Mesothelial cell of epicardium (in vitro differentiated cells): ENCODE results near the gene ST7. TPM values are rescaled to one million over a fixed set of nuclear protein-coding genes. Genes with fewer than 3 reads are reported as not detected.

Source experiments
- DNase-seq, 2 experiments: peaks; one replicate each; pipeline ENCODE4 v3.0.0; 2021; ENCODE audit warnings: low spot score in 2 of 2; ENCODE audit not compliant: unreplicated experiment in 2 of 2
- H3K27ac Mint-ChIP-seq: 2 replicates; pipeline ENCODE4 v1.8.0; 2021; ENCODE audit warnings: mixed read lengths
- H3K27me3 Mint-ChIP-seq: 2 replicates; pipeline ENCODE4 v1.8.0; 2021; ENCODE audit warnings: low read depth, mixed read lengths
- H3K36me3 Mint-ChIP-seq: 2 replicates; pipeline ENCODE4 v1.8.0; 2021; ENCODE audit warnings: mixed read lengths
- H3K4me1 Mint-ChIP-seq: 2 replicates; pipeline ENCODE4 v1.8.0; 2021; ENCODE audit warnings: mixed read lengths
- H3K4me3 Mint-ChIP-seq: 2 replicates; pipeline ENCODE4 v1.8.0; 2021; ENCODE audit warnings: mild to moderate bottlenecking, moderate library complexity, mixed read lengths
- H3K9me3 Mint-ChIP-seq: 2 replicates; pipeline ENCODE4 v1.8.0; 2021; ENCODE audit warnings: mixed read lengths
- CTCF ChIP-seq: fragments of 200-600 bp; sonication (generic); IDR thresholded peaks from one replicate; pipeline ENCODE4 v1.5.0; 2021; ENCODE audit warnings: antibody characterized with exemption; ENCODE audit not compliant: unreplicated experiment
- total RNA-seq: library from RNA; stranded (reverse); gene quantifications from 3 replicates; pipeline ENCODE4 v1.2.1, GENCODE V29; 2021

ST7 gene
- total RNA-seq, 1 donor from 2014 or later = 40.5 TPM

- no peak for DNase-seq
- Mint-ChIP-seq H3K4me3 (no peak overlapping the region), H3K27ac (no peak overlapping the region), H3K36me3 (peaks cover 4% of the 10 kb centered on the region), H3K9me3 (no peaks in the 10 kb centered on the region), H3K4me1 (peaks cover 15% of the 10 kb centered on the region), H3K27me3 (no peaks in the 10 kb centered on the region)
- TF ChIP-seq CTCF = no peak
Measured at GRCh38 chr7:117152213-117153007, 199.1 kb downstream of the ST7 start.

- Mint-ChIP-seq H3K4me3 (no peak overlapping the region), H3K27ac (no peak overlapping the region), H3K27me3 (no peaks in the 10 kb centered on the region), H3K36me3 (peaks cover 4% of the 10 kb centered on the region), H3K9me3 (no peaks in the 10 kb centered on the region), H3K4me1 (peaks cover 12% of the 10 kb centered on the region)
- DNase-seq = no peak
- no peak for TF ChIP-seq CTCF
Measured at GRCh38 chr7:117153016-117153545, 199.8 kb downstream of the ST7 start.

- Mint-ChIP-seq H3K4me3 (no peak overlapping the region), H3K4me1 (peaks cover 12% of the 10 kb centered on the region), H3K9me3 (no peaks in the 10 kb centered on the region), H3K36me3 (peaks cover 4% of the 10 kb centered on the region), H3K27ac (no peak overlapping the region), H3K27me3 (no peaks in the 10 kb centered on the region)
- no peak for TF ChIP-seq CTCF
- DNase-seq = no peak
Measured at GRCh38 chr7:117154721-117155120, 201.4 kb downstream of the ST7 start.

DNA sequence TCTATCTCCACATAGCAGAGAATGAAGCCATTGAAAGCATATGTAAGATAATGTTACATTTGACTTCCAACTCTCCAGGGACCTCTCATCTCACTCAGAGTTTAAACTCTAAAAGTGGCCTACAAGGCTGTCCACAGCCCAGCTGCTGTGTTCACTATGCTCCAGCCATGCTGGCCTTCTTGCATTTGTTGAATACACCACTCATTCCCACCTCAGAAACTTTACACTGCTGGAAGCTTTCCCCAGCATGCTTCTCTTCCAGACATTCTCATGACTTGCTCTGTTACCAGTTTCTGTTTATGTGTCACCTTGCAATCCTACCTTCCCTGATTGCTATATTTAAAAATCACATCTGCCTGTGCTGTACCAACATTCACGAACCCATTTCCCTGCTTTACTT lies 202.4 kb downstream of the ST7 start:
- Mint-ChIP-seq H3K36me3 (no peaks in the 10 kb centered on the region), H3K27ac (no peak overlapping the region), H3K4me3 (no peak overlapping the region), H3K27me3 (no peaks in the 10 kb centered on the region), H3K9me3 (no peaks in the 10 kb centered on the region), H3K4me1 (peaks cover 10% of the 10 kb centered on the region)
- no peak for TF ChIP-seq CTCF
- no peak for DNase-seq

- Mint-ChIP-seq H3K27me3 (no peaks in the 10 kb centered on the region), H3K27ac (no peak overlapping the region), H3K4me1 (peaks cover 5% of the 10 kb centered on the region), H3K9me3 (no peaks in the 10 kb centered on the region), H3K36me3 (no peaks in the 10 kb centered on the region), H3K4me3 (no peak overlapping the region)
- TF ChIP-seq CTCF = no peak
- DNase-seq = no peak
Measured at GRCh38 chr7:117157241-117158209, 204.2 kb downstream of the ST7 start.
